ENCODE measurements around the gene TCP11L1. TPM values are rescaled to one million over a fixed set of nuclear protein-coding genes. Genes with fewer than 3 reads are reported as not detected.

The TCP11L1 gene
- total and polyA plus RNA-seq, 2 donors, result 7.3 to 7.4 TPM

DNA sequence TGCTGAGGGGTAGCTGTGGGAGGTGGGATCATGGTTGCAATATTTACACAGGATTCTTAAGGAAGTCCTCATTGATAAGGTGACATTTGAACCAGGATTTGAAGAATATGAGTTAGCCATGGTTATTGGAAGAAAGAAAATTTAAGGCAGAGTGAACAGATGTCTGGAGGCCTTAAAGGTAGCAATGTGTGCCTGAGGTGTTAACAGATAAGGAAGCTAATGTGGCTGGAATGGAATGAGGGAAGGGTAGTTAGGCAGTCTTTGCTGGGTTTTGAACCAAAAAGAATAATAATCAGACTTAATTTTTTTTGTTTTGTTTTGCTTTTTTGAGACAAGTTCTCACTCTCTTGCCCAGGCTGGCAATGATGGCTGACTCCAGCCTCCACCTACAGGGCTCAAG is 33.4 kb upstream of the TCP11L1 start:
- no peak for DNase-seq (ENCODE audit: low read depth in 6 of 9, low spot score in 9 of 9)
- no peaks in the 10 kb centered on the region for H3K9me3 ChIP-seq (ENCODE audit: control insufficient read depth in 2 of 2, insufficient read depth in 1 of 2, low read length in 1 of 2)
- no peak overlapping the region for H3K4me3 ChIP-seq (ENCODE audit: low read length in 2 of 2)
- H3K4me1 ChIP-seq (ENCODE audit: control insufficient read depth in 2 of 2, insufficient read depth in 2 of 2, low read length in 2 of 2), result peaks cover 13% of the 10 kb centered on the region in 2 donors
- H3K36me3 ChIP-seq (ENCODE audit: control insufficient read depth in 2 of 2, insufficient read depth in 2 of 2, low read length in 1 of 2), result no peaks in the 10 kb centered on the region
- H3K27me3 ChIP-seq (ENCODE audit: control insufficient read depth in 2 of 2, insufficient read depth in 1 of 2, low read length in 1 of 2), result no peaks in the 10 kb centered on the region
- H3K27ac ChIP-seq (ENCODE audit: low read depth in 1 of 2, low read length in 1 of 2), result no peak overlapping the region

DNA sequence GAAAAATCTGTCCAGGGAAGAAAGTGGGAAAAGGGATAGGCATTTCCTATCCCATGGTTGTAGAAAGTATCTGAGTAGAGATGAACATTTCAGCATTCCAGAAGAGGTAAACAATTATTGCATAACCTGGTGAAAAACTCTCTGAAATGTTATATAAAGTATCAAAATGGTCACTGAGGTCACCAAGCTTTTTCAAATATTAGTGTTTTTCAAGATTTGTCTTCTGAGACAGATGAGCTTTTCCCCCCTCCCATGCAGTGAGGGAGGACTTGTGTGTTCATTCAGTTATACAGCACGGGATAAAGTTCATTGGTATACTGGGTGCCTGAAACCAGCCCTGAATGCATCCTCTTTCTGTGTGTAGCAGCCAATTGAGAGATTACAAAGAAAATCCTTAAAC is 25.6 kb upstream of the TCP11L1 start:
- 96% methylated on average over 1 of the region's 1 CpG for WGBS
- no peak overlapping the region for H3K27ac ChIP-seq (ENCODE audit: low read depth in 1 of 2, low read length in 1 of 2)

DNA sequence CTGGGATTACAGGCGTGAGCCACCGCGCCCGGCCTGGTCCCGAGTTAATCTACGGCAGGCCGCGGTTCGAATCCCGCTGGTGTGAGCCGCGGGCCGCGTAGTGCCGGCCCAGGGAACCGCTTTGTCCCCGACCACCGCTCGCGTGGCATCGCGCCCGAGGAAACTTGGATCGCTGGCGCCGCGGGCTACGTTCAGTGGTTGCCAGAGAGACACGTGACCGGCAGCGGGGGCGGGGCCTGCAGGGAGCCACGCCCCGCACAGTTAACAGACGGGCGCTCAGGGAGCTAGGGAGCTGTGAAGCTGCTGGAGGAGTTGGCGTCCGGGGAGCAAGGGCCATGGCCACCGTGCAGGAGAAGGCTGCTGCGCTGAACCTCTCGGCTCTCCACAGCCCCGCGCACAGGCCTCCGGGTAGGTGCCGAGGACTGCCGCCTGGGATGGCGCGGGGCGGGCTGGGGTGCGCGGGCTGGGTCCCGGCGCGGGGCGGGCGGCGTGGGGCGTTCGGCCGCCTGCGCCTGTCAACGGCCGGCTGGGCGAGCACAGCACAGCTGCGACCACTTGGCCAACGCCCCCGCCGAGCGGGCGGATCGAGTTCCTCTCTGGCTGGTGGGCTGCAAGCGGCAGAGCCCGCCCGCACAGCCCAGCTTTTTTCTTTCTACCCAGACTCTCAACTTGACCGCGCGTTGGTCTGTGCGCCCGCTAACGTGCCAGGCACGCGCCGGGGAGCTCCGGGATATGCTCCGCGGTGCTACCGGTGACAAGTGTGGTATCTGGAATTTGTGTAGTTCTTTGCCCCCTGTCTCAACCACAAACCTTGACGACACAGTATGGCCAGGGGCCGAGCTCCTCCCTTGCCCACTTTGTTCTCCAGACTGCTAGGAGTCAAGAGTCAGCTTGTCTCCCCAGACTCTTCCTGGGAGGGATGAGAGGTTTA is 23.5 kb upstream of the TCP11L1 start, which contains the start of gene DEPDC7:
DEPDC7 (plus strand) TSS at position 258 of the 931 bp plus-strand sequence; CDS start at position 336, 78 bp downstream.
- Histone ChIP-seq H3K9me3 (ENCODE audit: control insufficient read depth in 2 of 2, insufficient read depth in 1 of 2, low read length in 1 of 2) (peaks cover 1 to 6% of the 10 kb centered on the region in 2 donors), H3K27me3 (ENCODE audit: control insufficient read depth in 2 of 2, insufficient read depth in 1 of 2, low read length in 1 of 2) (peaks cover 0 to 25% of the 10 kb centered on the region in 2 donors), H3K27ac (ENCODE audit: low read depth in 1 of 2, low read length in 1 of 2) (no peak within 1 kb of the TSS), H3K4me1 (ENCODE audit: control insufficient read depth in 2 of 2, insufficient read depth in 2 of 2, low read length in 2 of 2) (peaks cover 11 to 24% of the 10 kb centered on the region in 2 donors), H3K36me3 (ENCODE audit: control insufficient read depth in 2 of 2, insufficient read depth in 2 of 2, low read length in 1 of 2) (no peaks in the 10 kb centered on the region), H3K4me3 (ENCODE audit: low read length in 2 of 2) (peak within 1 kb of the TSS; percentile 23 to 62)
- peak; percentile 52 to 90 (median 76) for DNase-seq (ENCODE audit: low read depth in 6 of 9, low spot score in 9 of 9)
- WGBS, result 9% methylated on average over 89 of the region's 89 CpGs

More for the DNA sequence above, 25.6 kb upstream of the TCP11L1 start:
- no peaks in the 10 kb centered on the region for H3K36me3 ChIP-seq (ENCODE audit: control insufficient read depth in 2 of 2, insufficient read depth in 2 of 2, low read length in 1 of 2)
- peaks cover 0 to 25% of the 10 kb centered on the region in 2 donors for H3K27me3 ChIP-seq (ENCODE audit: control insufficient read depth in 2 of 2, insufficient read depth in 1 of 2, low read length in 1 of 2)
- no peak for DNase-seq (ENCODE audit: low read depth in 6 of 9, low spot score in 9 of 9)
- peaks cover 1 to 6% of the 10 kb centered on the region in 2 donors for H3K9me3 ChIP-seq (ENCODE audit: control insufficient read depth in 2 of 2, insufficient read depth in 1 of 2, low read length in 1 of 2)
- H3K4me1 ChIP-seq (ENCODE audit: control insufficient read depth in 2 of 2, insufficient read depth in 2 of 2, low read length in 2 of 2), result peaks cover 12 to 24% of the 10 kb centered on the region in 2 donors
- no peak overlapping the region for H3K4me3 ChIP-seq (ENCODE audit: low read length in 2 of 2)

DNA sequence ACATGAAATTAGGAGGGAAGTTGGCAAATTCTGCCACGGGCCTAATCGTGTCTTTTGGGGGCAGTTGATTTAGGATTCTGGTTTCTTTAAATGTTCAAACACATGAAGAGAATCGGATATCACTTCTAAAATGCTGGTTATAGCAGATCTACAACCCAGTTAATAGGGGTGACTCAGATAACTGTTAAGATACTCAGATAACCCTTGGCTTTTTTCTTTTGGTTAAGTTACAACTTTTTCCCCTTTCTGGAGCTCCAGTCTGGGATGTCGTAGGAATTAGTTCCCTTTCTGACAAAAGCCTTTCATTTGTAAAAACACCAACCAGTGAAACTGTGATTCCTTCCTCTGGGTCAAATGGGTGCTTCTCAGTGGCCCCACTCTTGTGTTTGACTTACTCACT is 22.7 kb upstream of the TCP11L1 start:
- no peaks in the 10 kb centered on the region for H3K36me3 ChIP-seq (ENCODE audit: control insufficient read depth in 2 of 2, insufficient read depth in 2 of 2, low read length in 1 of 2)
- no peak overlapping the region for H3K27ac ChIP-seq (ENCODE audit: low read depth in 1 of 2, low read length in 1 of 2)
- WGBS, result 77% methylated on average over 4 of the region's 4 CpGs
- DNase-seq (ENCODE audit: low read depth in 6 of 9, low spot score in 9 of 9), result no peak
- peak overlapping the region in 1 of 2 donors; percentile 23 for H3K4me3 ChIP-seq (ENCODE audit: low read length in 2 of 2)
- H3K4me1 ChIP-seq (ENCODE audit: control insufficient read depth in 2 of 2, insufficient read depth in 2 of 2, low read length in 2 of 2), result peaks cover 7 to 19% of the 10 kb centered on the region in 2 donors
- peaks cover 1 to 6% of the 10 kb centered on the region in 2 donors for H3K9me3 ChIP-seq (ENCODE audit: control insufficient read depth in 2 of 2, insufficient read depth in 1 of 2, low read length in 1 of 2)
- H3K27me3 ChIP-seq (ENCODE audit: control insufficient read depth in 2 of 2, insufficient read depth in 1 of 2, low read length in 1 of 2), result peaks cover 0 to 25% of the 10 kb centered on the region in 2 donors

DNA sequence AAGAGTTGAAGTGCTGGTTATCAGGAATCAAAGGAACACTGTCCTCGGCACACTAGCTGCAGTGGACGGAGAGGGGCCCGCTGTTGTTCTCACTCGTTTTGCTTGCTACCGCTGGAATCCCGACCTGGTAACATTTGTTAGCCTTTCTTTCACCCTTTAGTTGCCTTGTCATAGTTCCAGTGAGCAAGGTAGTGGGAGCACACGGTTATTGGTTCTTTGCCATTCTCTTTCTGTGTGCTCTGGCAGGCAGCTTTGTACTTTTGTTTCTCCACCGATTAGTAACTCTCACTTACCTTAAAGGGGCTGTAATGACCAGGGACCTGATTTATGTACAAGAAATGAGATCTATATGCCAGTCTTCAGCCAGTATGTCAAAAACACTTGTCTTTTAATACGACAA is 21.9 kb upstream of the TCP11L1 start:
- no peaks in the 10 kb centered on the region for H3K36me3 ChIP-seq (ENCODE audit: control insufficient read depth in 2 of 2, insufficient read depth in 2 of 2, low read length in 1 of 2)
- H3K4me3 ChIP-seq (ENCODE audit: low read length in 2 of 2), result no peak overlapping the region
- 97% methylated on average over 9 of the region's 9 CpGs for WGBS
- peaks cover 0 to 25% of the 10 kb centered on the region in 2 donors for H3K27me3 ChIP-seq (ENCODE audit: control insufficient read depth in 2 of 2, insufficient read depth in 1 of 2, low read length in 1 of 2)
- no peak for DNase-seq (ENCODE audit: low read depth in 6 of 9, low spot score in 9 of 9)
- peaks cover under 1 to 11% of the 10 kb centered on the region in 2 donors for H3K4me1 ChIP-seq (ENCODE audit: control insufficient read depth in 2 of 2, insufficient read depth in 2 of 2, low read length in 2 of 2)
- H3K9me3 ChIP-seq (ENCODE audit: control insufficient read depth in 2 of 2, insufficient read depth in 1 of 2, low read length in 1 of 2), result peaks cover 1 to 6% of the 10 kb centered on the region in 2 donors
- no peak overlapping the region for H3K27ac ChIP-seq (ENCODE audit: low read depth in 1 of 2, low read length in 1 of 2)

DNA sequence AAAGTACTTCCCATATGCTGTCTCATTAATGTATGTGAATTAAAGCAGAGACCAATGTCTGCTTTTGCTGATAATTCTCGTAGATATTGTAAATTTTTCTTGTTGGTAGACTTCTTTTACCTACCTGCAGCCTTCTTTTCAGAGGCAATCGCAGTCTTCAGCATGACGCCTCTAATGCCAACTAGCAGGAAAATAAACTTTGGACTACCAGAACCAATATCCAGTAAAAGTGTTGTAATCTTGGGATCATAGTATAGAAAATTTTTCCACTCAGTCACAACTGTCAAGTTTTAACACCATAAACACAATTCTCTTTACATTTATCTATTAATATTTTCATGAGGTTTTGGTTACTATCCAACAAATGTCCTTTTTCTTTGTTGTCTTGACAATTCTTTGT is 21.4 kb upstream of the TCP11L1 start:
- H3K36me3 ChIP-seq (ENCODE audit: control insufficient read depth in 2 of 2, insufficient read depth in 2 of 2, low read length in 1 of 2), result no peaks in the 10 kb centered on the region
- H3K27me3 ChIP-seq (ENCODE audit: control insufficient read depth in 2 of 2, insufficient read depth in 1 of 2, low read length in 1 of 2), result peaks cover 0 to 25% of the 10 kb centered on the region in 2 donors
- peaks cover 1 to 6% of the 10 kb centered on the region in 2 donors for H3K9me3 ChIP-seq (ENCODE audit: control insufficient read depth in 2 of 2, insufficient read depth in 1 of 2, low read length in 1 of 2)
- no peak overlapping the region for H3K27ac ChIP-seq (ENCODE audit: low read depth in 1 of 2, low read length in 1 of 2)
- H3K4me1 ChIP-seq (ENCODE audit: control insufficient read depth in 2 of 2, insufficient read depth in 2 of 2, low read length in 2 of 2), result peaks cover 0 to 11% of the 10 kb centered on the region in 2 donors
- no peak overlapping the region for H3K4me3 ChIP-seq (ENCODE audit: low read length in 2 of 2)
- no peak for DNase-seq (ENCODE audit: low read depth in 6 of 9, low spot score in 9 of 9)
- 98% methylated on average over 3 of the region's 3 CpGs for WGBS

DNA sequence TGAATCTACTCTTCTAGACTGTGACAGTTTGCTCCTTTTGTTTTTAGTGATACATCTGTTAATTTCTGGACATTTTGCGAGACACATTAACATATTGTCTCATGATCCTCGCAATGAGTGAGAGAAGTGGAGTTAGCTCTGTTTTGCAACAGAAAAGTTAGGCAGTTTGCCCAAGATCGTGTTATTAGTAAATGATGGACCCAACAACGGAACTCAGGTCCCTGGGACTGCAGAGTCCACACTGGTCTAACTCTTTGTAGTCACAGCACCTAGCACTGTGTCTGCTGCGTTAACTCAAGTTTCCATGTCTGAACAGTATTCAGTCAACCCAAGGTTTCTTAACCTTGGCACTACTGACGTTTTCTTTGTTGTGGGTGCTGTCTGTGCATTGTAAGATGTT is 20.5 kb upstream of the TCP11L1 start:
- peaks cover 1 to 6% of the 10 kb centered on the region in 2 donors for H3K9me3 ChIP-seq (ENCODE audit: control insufficient read depth in 2 of 2, insufficient read depth in 1 of 2, low read length in 1 of 2)
- no peak overlapping the region for H3K27ac ChIP-seq (ENCODE audit: low read depth in 1 of 2, low read length in 1 of 2)
- DNase-seq (ENCODE audit: low read depth in 6 of 9, low spot score in 9 of 9), result no peak
- H3K4me1 ChIP-seq (ENCODE audit: control insufficient read depth in 2 of 2, insufficient read depth in 2 of 2, low read length in 2 of 2), result peaks cover 0 to 11% of the 10 kb centered on the region in 2 donors
- H3K36me3 ChIP-seq (ENCODE audit: control insufficient read depth in 2 of 2, insufficient read depth in 2 of 2, low read length in 1 of 2), result no peaks in the 10 kb centered on the region
- H3K4me3 ChIP-seq (ENCODE audit: low read length in 2 of 2), result no peak overlapping the region
- H3K27me3 ChIP-seq (ENCODE audit: control insufficient read depth in 2 of 2, insufficient read depth in 1 of 2, low read length in 1 of 2), result peaks cover 0 to 25% of the 10 kb centered on the region in 2 donors
- WGBS, result 88% methylated on average over 6 of the region's 6 CpGs

DNA sequence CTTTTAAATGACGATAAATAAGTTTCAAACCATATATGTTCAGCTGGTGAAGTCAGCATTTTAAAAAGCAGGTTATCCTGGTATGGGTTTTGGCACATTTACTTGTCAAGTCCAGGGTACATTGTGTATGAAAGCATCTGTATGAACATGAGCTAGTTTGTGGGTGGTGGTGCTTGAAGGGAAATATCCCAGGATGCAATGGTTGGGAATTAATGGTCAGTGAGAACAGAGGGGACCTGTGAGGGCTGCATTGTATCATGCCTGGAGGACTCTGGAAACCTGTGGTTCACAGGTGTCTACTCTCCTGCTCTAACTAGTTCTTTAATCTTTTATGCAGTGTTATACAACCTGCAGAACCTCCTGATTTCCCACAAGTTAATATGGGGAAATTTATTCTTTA is 17.9 kb upstream of the TCP11L1 start:
- Histone ChIP-seq H3K36me3 (ENCODE audit: control insufficient read depth in 2 of 2, insufficient read depth in 2 of 2, low read length in 1 of 2) (no peaks in the 10 kb centered on the region), H3K4me1 (ENCODE audit: control insufficient read depth in 2 of 2, insufficient read depth in 2 of 2, low read length in 2 of 2) (peaks cover 0 to under 1% of the 10 kb centered on the region in 2 donors), H3K27ac (ENCODE audit: low read depth in 1 of 2, low read length in 1 of 2) (no peak overlapping the region), H3K9me3 (ENCODE audit: control insufficient read depth in 2 of 2, insufficient read depth in 1 of 2, low read length in 1 of 2) (no peaks in the 10 kb centered on the region), H3K27me3 (ENCODE audit: control insufficient read depth in 2 of 2, insufficient read depth in 1 of 2, low read length in 1 of 2) (peaks cover 0 to 7% of the 10 kb centered on the region in 2 donors), H3K4me3 (ENCODE audit: low read length in 2 of 2) (no peak overlapping the region)
- WGBS, result 99% methylated on average over 1 of the region's 1 CpG
- no peak for DNase-seq (ENCODE audit: low read depth in 6 of 9, low spot score in 9 of 9)

DNA sequence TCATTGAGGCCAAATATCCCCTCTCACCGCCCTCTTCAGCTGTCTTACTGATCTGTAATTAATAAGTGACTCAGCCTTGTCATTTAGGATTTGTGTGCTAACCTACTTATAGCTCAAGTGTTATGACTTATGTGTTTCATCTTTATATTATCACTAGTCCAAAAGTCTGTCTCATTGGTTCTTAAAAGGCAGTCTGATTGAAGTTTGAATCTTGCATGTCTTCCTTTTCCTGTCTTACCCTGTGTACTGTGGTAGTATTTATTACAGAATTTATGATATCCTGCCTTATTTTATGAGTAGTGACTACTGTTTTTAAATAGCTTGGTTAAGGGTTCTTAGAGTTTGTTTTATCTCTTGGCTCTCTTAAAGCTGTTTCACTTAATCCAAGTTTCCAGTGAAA is 17.4 kb upstream of the TCP11L1 start:
- WGBS, result 96% methylated on average over 1 of the region's 1 CpG
- H3K27ac ChIP-seq (ENCODE audit: low read depth in 1 of 2, low read length in 1 of 2), result no peak overlapping the region
- no peaks in the 10 kb centered on the region for H3K36me3 ChIP-seq (ENCODE audit: control insufficient read depth in 2 of 2, insufficient read depth in 2 of 2, low read length in 1 of 2)
- no peak overlapping the region for H3K4me3 ChIP-seq (ENCODE audit: low read length in 2 of 2)
- no peaks in the 10 kb centered on the region for H3K4me1 ChIP-seq (ENCODE audit: control insufficient read depth in 2 of 2, insufficient read depth in 2 of 2, low read length in 2 of 2)
- no peak for DNase-seq (ENCODE audit: low read depth in 6 of 9, low spot score in 9 of 9)
- H3K27me3 ChIP-seq (ENCODE audit: control insufficient read depth in 2 of 2, insufficient read depth in 1 of 2, low read length in 1 of 2), result peaks cover 0 to 3% of the 10 kb centered on the region in 2 donors
- no peaks in the 10 kb centered on the region for H3K9me3 ChIP-seq (ENCODE audit: control insufficient read depth in 2 of 2, insufficient read depth in 1 of 2, low read length in 1 of 2)

Measured in thymus (tissue), 11 donors.